Mucosa of descending colon (tissue), 3 donors: Measurements from ENCODE around the gene NISCH. TPM values are rescaled to one million over a fixed set of nuclear protein-coding genes. Genes with fewer than 3 reads are reported as not detected.

Experiments used
- ATAC-seq: fragments of 200-7000 bp; cut with Tn5 transposase; one replicate; pipeline ENCODE4 v1.9.1; 2020; ENCODE audit warnings: mild to moderate bottlenecking, moderate library complexity
- DNase-seq, 3 donors: peaks; one replicate each; pipeline ENCODE4 v3.0.0-alpha.2; 2020
- H3K36me3 ChIP-seq: fragments of 200-600 bp; one replicate; pipeline ENCODE4 v1.8.0; 2021; ENCODE audit warnings: low read depth, mild to moderate bottlenecking
- H3K4me1 ChIP-seq: fragments of 200-600 bp; one replicate; pipeline ENCODE4 v1.8.0; 2021; ENCODE audit warnings: low read depth, mild to moderate bottlenecking
- H3K4me3 ChIP-seq: fragments of 200-600 bp; one replicate; pipeline ENCODE4 v1.8.0; 2021; ENCODE audit warnings: mild to moderate bottlenecking
- H3K9me3 ChIP-seq: fragments of 200-600 bp; one replicate; pipeline ENCODE4 v1.8.0; 2021; ENCODE audit warnings: mild to moderate bottlenecking
- intact Hi-C, 2 donors: fragments of 100-400 bp; cut with DNase I in 1 of 2; cut with micrococcal nuclease in 1 of 2; formaldehyde crosslinking; loops; one replicate each; pipeline versions ENCODE4 v1.11.0 to v1.11.1; 2022; cut with DNase I, micrococcal nuclease
- long read RNA-seq, 2 donors: library from polyadenylated mRNA; unstranded; transcript quantifications; one replicate each; pipeline ENCODE4 v2.0.0, GENCODE V29; 2019 to 2021
- total RNA-seq, 3 donors: library from RNA; stranded (reverse); fragmentation: NEBNext Ultra II Directional in 2 of 3; extraction: Animal tissue kit (Norgen Biotek cat#: 25700) in 2 of 3; gene quantifications; one replicate each; pipeline versions ENCODE4 v1.2.1 to v1.2.4, GENCODE V29; 2021 to 2023
- TF ChIP-seq, protein P1 (sequence below): fragments of 200-600 bp; IDR thresholded peaks from one replicate; pipeline ENCODE4 v1.8.0; 2022; ENCODE audit warnings: antibody characterized with exemption, mild to moderate bottlenecking
- donor health status: DM: no; HTN: no; CAD: no; lungs with moderate emphysema.
- donor health status: DM: no; HTN: no; CAD: no.
- donor health status: DM: no; HTN: yes; CAD: no.

NISCH gene
- 10 to 100 TPM; 57.6 to 91.0 (median 72.1) TPM for total RNA-seq
- long read RNA-seq, donor 1, full-length matches to known transcripts: 18 of 87 reads
- long read RNA-seq, donor 1, partial matches to known transcripts: 46 of 87 reads
- long read RNA-seq, donor 1, other reads (novel, unspliced or antisense): 23 of 87 reads
- long read RNA-seq, donor 2, partial matches to known transcripts: 1 of 4 reads
- long read RNA-seq, donor 2, other reads (novel, unspliced or antisense): 3 of 4 reads

DNA sequence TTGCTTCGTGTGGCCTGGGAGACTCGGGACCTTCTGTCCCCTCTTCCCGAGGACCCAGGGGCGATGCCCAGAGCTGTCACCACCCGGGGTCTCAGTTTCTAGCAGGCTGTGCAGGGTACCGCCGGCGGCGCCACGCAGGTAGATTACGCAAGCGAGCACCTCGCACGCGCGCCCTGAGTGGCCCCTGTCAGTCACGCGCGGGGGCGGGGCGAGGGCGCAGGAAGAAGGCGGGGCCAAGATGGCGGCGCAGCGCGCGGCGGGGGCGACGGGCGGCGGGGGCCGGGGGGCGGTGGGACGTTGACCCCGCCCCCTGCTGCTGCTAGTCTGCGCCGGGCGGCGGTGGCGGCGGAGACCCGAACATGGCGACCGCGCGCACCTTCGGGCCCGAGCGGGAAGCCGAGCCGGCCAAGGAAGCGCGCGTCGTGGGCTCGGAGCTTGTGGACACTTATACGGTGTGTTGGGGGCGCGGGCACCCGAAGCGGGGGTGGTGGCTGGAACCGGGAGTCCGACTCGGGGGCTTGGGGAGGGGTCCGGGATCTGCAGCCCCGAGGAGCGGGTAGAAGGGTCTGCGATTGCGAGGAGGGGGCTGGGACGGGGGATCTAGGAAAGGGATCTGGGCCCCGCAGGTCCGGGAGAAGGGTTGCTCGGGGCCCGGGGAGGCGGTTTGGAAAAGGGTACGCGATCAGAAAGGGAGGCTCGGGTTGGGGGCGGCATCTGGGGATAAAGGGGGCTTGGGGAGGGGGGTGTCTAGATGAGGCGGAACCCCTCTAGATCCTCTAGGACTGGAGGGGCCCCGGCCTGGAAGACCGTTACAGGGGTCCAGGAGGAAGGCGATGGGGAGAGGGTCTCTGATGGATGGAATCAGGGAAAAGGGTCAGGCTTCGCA lies at the start of gene NISCH:
Gene NISCH, plus strand, starts transcription at position 322 of the 886 bp plus-strand sequence. Its CDS starts 38 bp downstream, at position 360.
- DNase-seq: peak; percentile 94 to 96 (median 95)
- Histone ChIP-seq H3K4me3 (peak within 1 kb of the TSS; percentile 47), H3K36me3 (no peaks in the 10 kb centered on the region), H3K4me1 (peaks cover 11% of the 10 kb centered on the region), H3K9me3 (no peaks in the 10 kb centered on the region)
- TF ChIP-seq, protein P1, sequence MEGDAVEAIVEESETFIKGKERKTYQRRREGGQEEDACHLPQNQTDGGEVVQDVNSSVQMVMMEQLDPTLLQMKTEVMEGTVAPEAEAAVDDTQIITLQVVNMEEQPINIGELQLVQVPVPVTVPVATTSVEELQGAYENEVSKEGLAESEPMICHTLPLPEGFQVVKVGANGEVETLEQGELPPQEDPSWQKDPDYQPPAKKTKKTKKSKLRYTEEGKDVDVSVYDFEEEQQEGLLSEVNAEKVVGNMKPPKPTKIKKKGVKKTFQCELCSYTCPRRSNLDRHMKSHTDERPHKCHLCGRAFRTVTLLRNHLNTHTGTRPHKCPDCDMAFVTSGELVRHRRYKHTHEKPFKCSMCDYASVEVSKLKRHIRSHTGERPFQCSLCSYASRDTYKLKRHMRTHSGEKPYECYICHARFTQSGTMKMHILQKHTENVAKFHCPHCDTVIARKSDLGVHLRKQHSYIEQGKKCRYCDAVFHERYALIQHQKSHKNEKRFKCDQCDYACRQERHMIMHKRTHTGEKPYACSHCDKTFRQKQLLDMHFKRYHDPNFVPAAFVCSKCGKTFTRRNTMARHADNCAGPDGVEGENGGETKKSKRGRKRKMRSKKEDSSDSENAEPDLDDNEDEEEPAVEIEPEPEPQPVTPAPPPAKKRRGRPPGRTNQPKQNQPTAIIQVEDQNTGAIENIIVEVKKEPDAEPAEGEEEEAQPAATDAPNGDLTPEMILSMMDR: no peak
- intact Hi-C loops: no loop called here
- peak; percentile 97 for ATAC-seq

DNA sequence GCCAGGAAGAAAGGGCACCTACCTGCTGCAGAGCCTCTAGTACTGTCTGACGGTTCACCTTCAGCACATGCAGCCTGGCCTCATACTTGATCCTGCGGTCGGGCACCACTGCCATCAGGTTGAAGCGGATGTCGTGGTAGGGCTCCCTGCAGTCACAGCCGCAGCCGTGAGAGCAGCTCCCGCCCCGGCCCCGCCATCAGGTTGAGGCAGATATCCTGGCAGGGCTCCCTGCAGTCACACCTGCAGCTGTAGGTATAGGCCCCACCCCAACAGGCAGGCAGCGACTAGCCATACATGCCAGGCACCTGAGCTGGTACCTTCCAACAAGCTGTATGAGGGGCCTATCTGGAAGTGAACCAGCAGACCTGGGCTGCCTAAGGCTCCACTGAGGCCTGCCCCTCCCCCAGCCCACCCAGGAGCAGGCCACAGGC lies 49.2 kb upstream of the NISCH start:
- TF ChIP-seq, protein P1: no peak
- intact Hi-C loops: no loop called here
- ATAC-seq: peak; percentile 9

DNA sequence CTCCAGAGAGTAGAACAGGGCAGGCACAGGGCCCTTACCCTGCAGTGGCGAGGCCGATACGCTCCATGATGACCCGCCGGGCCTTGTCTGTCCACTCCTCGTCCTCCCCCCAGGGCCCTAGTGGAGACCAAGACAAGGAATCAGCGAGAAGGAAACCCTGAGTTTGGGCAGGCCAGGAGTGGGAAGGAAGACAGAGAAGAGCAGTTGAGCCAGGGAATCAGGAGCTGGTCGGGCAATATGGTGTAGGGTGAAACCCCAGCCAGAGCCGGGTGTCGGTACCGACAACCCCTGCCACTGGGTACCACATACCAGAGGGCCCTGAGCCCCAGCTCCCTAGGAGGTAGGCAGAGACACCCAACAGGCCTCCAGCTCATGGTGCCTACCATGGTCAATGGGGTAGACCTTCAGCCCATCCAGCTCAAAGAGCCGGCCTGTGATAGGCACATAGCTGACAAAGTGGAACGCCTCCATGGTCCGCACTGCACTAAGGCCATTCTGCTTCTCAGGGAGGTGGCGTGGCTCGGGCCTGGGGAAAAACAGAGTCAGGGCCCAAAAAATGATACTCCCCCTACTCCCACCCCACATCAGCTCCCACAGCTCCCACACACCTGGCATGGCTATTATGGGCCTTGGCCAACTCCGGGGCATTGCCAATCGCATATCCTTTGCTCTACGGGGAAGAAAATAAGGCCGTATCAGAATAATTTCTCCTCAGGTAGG lies 48.5 kb upstream of the NISCH start:
- ATAC-seq (no peak), DNase-seq (peak in 1 of 3 donors; percentile 37)
- peaks cover 34% of the 10 kb centered on the region for H3K4me1 ChIP-seq
- peaks cover 13% of the 10 kb centered on the region for H3K36me3 ChIP-seq
- intact Hi-C loops: no loop called here
- no peak overlapping the region for H3K4me3 ChIP-seq
- TF ChIP-seq, protein P1: no peak
- H3K9me3 ChIP-seq: no peaks in the 10 kb centered on the region

More for the DNA sequence above, 49.2 kb upstream of the NISCH start:
- peaks cover 30% of the 10 kb centered on the region for H3K4me1 ChIP-seq
- no peak overlapping the region for H3K4me3 ChIP-seq
- H3K36me3 ChIP-seq: peaks cover 18% of the 10 kb centered on the region
- no peaks in the 10 kb centered on the region for H3K9me3 ChIP-seq
- peak; percentile 74 to 85 (median 81) for DNase-seq

DNA sequence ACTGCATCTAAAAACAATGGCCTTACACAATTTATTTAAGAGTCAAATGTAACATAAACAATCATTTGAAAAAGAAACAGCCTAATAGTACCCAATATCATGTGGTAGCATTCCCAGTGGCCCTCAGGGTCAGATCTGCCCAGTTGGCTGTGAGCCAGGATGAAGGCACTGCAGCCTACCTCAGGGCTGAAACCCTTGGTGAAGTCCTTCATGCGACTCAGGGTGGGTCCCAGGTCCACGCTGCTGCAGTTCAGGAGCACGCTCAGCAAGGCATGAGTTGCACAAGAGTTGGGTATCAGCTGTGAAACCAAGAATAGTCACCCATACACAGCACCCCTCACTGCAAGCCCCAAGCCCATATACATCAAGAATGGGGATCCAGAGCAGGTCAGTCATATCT lies 47.6 kb upstream of the NISCH start:
- TF ChIP-seq, protein P1: no peak
- Histone ChIP-seq H3K4me1 (peaks cover 42% of the 10 kb centered on the region), H3K4me3 (no peak overlapping the region), H3K36me3 (peaks cover 9% of the 10 kb centered on the region), H3K9me3 (no peaks in the 10 kb centered on the region)
- ATAC-seq: no peak
- peak in 1 of 3 donors; percentile 55 for DNase-seq
- intact Hi-C loops: no loop called here

DNA sequence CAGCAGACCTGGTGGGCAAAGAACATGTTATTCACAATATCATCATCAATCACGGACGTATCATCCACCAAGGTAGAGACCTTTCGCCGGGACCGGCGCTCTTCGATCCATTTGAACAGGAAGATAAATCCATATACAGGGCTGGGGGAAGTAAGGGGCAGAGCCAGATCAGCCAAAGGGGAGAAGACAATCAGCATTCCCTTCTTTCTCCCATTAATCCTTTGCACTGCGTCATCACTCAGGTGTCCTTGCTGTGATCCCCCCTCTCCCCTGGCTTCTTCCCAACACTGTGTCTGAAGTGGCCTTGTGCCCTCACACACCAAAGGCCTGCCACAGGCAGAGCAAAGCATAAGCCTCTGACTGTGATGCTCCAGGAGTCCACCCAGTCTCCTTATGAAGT lies 46.9 kb upstream of the NISCH start:
- DNase-seq (peak in 1 of 3 donors; percentile 5), ATAC-seq (no peak)
- intact Hi-C loops: no loop called here
- H3K4me3 ChIP-seq: no peak overlapping the region
- peaks cover 43% of the 10 kb centered on the region for H3K4me1 ChIP-seq
- H3K36me3 ChIP-seq: peaks cover 2% of the 10 kb centered on the region
- H3K9me3 ChIP-seq: no peaks in the 10 kb centered on the region
- TF ChIP-seq, protein P1: no peak
